ENCODE results near the gene ZNF292.
"Not testable (repeated sequence)": the region's sequence is repeated elsewhere in the genome, so short reads cannot be mapped to it uniquely, and the experiment has no call there.

ZNF292 gene

DNA sequence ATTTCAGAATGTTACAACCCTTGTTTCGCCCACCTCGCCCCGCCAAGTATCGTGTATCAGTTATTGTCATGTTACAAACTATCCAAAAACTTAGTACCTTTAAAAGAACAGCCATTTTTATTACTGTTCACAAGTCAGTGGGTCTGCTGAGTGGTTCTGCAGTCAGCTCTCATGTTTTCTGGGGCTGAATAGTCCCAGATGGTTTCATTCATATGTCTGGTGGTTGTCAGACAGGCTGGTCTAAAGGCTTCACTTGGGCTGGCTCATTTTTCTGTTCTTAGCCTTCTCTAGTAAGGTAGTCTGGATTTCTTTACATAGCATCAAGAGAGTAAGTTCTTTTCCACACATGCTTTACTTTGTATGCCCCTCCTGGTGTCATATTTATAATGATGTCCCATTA lies 8.6 kb downstream of the ZNF292 start:
- DNase-seq = no peak

DNA sequence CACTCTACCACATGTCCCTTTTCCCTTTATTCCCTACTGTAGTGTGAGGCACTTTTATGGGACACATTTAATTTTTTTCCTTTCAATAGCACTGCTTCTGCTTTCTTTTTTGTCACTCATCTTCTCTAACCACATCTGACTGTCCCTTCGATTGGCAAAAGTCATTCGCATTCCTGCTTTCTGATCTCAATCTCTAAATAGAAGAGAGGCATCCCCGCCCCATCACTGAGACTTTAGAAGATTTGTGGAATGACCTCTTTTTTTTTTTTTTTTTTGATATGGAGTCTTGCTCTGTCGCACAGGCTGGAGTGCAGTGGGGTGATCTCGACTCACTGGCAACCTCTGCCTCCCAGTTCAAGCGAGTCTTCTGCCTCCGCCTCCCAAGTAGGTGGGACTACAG lies 9.1 kb downstream of the ZNF292 start:
- DNase-seq = no peak

DNA sequence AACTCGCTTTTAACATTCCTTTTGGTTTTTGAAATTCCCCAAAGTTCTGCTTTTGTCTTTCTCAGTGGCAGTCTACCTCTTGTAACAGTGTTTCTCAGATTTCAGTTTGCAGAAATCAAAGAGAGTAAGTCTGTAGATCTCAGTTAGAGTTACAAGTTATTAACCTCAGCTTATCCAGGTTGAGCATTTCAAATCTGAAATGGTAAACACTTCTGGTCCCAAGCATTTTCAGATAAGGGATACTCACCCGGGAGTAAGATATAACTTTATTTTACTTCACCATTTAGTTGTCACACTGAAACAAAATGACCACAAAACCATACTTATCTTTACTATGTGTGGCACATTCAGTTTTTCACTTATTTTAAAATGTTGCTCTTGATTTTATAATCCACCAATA lies 9.8 kb downstream of the ZNF292 start:
- DNase-seq = no peak

DNA sequence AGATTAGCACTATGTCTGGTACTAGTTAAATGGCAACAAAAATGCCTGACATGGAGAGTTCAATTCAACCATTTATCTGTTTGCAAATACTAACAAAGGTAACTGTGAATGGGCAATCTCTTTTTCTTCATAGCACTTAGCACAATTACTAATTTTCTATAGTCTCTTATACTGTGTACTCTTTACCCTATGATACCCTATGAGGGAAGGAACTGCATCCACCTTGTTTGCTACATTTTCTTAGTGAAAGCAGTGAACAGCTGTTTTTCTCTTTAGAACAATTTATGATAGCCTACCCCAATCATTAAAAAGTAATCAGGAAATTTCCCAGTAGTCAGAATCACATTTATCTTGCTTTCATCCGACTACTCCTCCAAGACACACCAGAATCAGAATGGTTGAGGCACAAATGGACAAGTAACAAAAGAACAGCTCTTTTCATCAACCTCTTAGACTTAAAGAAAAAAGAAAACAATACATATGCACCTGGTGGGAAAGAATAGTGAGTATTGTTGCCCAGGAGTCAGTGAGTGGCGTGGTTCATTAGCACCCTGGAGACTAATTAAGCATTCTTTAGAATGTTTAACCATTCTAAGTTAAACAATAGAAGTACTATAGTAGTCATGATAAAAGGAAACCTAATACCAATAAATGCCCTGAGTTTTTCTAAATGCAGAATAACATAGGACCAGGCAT lies 16.7 kb downstream of the ZNF292 start:
- no peak for DNase-seq

DNA sequence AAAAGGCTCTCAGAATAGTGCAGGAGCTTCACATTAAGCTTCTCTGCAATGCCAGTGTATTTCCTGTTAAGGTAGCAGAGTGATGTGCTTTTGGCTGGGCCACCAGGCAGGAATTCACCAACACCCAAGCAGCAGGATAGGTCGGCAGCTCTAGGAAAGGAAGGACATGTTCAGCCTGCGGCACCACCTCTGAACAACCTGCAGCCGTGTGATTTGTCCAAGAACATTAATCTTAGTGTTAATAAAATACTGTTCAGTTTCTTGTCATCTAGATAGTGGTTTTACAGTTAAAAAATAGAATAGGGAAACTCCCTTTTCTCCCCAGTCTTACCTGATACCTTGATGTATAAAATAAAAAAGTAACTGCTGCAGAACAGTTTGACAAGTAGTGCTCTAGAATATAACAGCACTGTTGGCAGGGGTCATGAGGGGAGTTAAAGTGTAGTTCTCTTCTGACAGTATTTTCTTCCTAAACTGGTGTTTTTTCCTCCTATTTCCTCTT lies 18.8 kb downstream of the ZNF292 start:
- no peak for DNase-seq

DNA sequence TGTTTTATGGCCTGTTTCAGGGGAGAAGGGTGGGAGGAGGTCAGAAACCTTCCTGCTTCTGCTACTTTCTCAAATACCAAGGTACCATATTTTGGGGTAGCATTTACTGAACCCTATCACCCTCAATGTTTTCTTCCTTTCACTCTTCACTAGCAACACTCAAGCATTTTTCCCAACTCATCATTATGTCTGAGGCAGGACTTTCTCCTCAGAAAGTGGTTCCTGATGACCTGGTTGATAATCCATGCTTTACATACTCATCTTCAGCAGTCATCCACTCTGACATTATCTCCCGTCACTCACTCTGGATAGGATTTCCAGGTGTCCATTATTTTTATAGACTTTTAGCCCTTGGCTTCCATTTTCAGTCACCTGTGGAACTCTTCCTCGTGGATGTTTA lies 21.1 kb downstream of the ZNF292 start:
- no peak for DNase-seq

DNA sequence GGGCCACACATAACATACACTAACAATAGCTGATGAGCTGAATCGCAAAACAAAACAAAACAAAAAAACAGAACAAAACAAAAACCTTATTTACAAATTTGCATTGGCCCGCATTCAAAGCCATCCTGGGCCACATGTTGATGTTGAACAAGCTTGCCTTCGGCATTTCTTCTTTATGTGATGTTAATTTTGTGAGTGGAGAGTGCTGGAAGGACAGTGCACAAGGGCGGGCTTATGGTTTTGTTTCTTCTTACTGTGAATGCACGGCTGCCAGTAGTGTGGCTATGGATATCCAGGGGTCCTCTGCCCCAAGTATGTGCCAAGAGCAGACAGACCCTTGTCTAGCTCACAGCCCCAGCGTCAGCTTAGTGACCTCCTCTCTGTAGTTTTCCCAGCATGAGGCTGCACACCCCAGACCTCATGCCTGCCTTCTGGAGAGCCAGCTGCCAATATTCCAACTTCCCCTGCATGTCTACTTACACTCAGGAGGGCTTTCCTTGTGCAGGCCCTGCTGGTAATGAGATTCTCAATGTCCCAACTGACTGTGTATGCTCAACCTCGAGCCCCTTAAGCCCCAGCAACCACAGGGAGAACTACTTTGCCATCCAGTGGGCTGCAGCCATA lies 24.9 kb downstream of the ZNF292 start:
- no peak for DNase-seq

DNA sequence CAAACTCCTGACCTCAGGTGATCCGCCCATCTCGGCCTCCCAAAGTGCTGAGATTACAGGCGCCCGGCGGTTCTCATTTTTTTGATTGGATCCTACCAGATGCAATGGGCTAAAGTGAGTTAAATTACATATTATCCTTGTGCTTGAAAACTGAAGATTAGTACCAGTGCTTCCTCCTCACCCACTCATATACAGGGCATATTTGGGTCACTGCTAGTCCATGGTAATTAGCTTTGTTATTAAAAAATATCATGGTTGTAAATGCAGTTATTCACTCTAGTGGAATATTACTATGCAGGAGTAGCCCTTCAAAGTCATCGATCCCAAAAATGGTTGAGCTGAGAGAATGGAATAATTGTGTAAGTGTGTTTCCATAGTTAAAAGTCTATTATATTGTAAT lies 26.5 kb downstream of the ZNF292 start:
- no peak for DNase-seq

DNA sequence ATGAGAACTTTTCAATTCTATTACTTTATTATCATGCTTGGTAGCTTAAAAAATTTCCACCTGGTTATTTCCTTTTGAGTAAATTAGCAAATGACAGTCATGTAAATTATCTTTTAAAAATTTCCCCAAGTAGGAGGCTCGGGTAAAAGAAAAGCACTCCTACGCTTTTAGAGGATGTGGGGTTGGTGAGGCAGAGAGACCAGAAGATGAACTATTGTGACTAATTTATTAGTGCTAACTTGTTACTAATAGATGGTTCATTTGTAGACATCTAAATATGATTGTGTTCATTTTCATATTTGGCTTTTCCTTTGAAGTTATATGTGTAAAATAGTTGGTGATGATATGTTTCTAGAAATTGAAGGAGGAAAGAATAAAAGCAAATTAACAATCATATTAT lies 27.0 kb downstream of the ZNF292 start:
- no peak for DNase-seq

DNA sequence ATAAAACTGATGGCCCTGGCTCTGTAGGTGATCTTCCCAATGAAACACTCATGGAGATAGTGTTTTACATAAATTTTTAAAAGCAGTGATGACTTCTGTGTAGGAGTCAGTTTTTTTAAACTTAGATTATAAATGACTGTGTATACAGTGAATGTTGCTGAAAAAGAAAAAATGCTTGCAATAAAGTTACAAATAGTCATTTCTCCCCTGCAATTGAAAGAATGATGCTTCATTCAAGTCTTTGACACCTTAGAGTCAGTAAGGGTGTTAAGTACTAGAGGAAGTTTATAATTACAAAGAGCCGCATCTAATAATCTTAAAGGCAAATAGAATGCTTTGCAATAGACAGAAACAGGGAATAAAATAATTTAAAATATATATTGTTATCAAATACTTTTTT lies 27.6 kb downstream of the ZNF292 start:
- DNase-seq = no peak

DNA sequence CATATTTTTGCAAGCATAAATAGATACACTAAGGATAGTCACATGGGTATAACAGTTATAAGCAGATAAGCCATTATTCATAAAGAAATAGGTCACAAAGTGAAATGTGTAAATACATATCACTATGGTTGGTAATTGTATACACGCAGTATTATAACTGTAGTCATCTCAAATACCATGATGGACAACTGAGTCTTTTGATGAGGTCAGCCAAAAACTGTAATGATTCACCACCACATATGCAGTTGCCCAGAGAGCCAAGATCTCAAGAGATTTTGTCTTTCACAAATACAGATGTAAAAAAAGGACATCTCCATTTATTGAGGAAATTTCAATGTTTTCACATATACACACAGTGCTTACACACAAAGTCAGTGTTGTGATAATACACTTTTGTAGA lies 28.3 kb downstream of the ZNF292 start:
- no peak for DNase-seq

DNA sequence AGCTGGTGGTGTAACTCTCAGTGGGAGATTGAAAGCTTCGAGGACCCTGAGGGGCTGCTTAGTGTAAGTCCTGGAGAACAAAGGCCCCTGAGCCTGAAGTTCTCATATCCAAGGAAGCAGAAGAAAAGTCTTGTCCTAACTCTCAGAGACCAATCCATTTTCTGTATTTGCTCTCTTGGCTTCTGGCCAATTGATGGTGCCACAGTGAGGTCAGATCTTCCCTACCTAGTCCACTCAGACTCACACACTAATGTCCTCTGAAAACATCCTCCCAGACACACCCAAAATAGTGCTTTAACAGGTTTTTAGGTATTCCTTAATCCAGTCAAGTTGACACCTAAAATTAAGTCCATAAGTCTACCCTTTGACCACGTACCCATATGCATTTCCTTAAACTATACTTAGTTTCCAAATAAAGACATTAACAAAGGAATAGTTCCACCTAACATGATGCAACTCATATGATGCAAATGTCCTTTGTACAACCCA lies 29.4 kb downstream of the ZNF292 start:
- no peak for DNase-seq

DNA sequence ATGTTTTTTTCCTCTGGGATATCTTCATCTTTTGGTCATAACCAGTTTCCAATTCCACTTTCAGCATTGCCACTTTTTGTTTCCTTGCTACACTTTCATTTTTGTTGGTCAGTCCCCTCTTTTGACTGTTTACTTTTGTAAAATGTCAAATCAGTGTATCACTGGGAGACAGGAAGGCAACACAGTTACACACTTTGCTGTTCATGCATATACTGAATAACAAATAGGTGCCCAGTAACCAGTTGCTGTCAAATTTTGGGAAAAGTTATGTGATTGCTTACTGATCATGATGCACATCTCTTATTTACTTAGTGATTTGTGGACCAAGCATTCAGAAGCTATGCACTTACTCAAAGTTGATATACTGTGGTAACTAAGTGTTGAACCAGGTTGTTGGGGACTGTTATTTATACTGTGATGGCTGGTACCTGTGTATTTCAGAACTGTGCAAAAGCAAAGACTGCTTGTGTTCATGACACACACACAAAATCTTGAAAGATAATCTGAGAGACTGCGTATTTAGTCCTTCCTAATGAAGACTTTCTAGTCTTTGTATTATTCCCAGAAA lies 41.0 kb downstream of the ZNF292 start:
- DNase-seq = no peak

DNA sequence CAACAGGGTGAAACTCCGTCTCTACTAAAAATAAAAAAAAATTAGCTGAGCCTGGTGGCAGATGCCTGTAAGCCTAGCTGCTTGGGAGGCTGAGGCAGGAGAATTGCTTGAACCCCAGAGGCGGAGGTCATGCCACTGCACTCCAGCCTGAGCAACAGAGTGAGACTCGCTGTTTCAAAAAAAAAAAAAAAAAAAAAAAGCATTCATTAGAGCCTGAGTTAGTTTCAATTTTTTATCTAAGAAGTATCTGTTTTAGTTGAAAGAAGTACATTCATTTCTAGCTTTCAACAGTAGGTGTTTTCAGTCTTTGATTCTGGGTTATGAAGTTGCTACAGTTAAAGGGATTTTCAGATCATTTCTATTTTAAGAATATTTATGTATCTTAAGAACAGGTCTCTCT lies 42.2 kb downstream of the ZNF292 start:
- no peak for DNase-seq

DNA sequence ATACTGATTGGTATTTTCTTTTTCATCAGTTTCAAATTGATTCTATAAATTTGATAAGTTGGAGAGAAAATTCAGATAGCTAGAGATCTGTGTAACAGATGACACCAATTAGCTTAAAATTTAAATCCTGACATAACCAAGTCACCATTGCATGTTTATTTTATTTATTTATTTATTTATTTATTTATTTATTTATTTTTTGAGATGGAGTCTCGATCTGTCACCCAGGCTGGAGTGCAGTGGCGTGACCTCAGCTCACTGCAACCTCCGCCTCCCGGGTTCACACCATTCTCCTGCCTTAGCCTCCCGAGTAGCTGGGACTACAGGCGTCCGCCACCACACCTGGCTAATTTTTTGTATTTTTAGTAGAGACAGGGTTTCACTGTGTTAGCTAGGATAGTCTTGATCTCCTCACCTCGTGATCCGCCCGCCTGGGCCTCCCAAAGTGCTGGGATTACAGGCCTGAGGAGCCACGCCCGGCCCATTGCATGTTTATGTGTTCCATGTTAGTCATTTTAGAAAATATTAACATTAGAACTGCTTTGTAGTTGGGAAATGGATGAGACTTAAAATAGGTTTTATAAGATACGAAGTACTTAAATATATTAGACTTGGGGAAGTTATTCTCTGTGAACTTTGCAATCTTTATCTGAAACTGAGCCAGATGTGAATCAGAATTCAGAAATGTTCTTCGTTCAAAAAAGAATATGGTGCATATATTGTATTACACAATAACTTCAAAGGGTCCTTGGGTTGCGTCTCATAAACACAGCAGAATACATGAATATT lies 42.9 kb downstream of the ZNF292 start:
- not testable (repeated sequence) for DNase-seq

DNA sequence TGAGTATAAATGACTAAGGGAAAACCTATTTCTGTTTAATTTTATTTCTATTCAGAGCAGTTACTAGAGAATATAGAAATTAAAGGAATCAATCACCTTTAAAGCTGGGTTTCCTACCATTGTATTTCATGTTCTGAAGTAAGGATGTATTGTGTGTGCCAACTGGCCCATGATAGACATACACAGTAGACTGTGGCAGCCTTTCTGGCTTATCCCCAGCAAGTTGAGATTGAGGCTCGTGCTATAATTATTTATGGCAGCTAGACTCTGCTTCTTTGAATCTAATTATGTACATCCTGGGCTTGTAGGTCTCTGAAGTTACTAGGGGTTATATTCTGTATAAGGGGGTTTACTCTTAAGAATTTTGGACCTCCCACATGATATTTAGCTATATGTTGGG lies 44.4 kb downstream of the ZNF292 start:
- DNase-seq = no peak

DNA sequence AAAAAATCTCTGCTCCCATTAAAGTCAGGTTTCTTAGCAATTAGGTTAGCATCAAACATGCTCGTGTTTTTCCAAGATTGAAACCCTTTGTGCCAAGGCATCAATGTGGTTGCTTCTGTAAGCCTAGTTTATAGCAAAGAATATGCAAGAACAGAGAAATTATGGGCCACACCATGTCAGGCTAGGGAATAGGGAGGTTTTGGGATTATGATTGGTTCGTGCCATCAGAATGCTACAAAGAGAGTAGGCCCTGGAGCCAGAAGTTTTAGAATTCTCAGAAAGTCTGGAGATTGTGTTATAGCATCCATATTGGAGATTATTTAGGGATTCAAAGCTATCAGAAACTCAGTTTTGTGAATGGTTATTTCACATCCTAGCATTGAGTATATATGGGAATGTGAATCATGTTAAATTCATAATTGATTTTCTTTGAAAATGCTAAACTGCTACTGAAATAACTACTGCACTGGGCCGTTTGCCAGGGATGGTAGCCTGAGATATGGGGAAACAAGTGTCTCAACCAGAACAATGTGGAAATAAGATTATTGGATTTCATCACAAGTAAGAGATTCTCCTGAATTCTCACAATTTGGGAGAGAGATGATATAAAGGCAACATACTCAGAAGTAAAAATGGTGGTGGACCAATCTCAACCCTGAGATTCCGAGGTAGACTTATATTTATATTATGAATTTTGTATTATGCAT lies 45.3 kb downstream of the ZNF292 start:
- DNase-seq = no peak

DNA sequence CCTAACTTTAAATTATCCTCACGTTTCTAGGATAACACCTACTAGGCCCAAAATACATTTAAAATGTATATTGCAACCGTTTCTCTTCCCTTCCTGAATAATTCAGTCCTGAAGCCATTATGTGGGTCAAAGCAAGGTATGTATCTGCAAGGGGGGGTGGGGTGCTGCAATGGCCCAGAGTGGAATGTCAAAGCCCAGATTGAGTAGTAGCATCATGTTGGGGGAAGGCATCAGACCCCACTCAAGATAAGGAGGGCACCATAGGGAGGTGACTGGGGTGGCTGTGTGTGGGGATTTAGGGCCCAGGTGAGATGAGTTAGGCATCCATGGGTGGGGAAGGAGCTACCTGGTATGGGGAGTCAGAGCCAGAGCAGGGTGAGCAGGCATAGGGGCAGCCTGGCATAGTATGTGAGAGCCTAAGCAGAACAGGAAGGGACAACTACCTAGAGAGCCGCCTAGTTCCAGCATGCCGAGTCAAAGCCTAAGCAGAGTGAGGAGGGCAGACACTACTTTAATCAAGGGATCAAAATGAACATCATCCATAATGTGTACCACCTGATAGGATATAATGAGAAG lies 48.2 kb downstream of the ZNF292 start:
- DNase-seq = no peak

DNA sequence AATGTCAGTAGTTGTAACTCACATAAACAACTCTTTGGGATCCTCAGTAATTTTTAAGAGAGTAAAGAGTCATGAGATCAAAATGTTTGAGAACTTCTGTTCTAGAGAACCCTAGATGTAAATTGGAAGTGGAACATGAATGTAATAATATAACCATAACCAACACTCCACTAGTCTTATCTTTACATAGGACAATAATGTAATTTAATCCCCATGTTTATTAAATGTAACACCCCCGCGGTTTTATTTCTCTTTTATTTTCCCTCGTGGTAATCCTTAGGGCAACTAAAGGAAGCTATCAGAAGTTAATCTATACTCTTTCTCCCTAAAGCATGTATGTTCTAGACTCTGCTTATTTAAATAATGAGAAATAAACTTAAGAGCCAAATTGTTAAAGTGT lies 54.4 kb downstream of the ZNF292 start:
- DNase-seq = no peak

DNA sequence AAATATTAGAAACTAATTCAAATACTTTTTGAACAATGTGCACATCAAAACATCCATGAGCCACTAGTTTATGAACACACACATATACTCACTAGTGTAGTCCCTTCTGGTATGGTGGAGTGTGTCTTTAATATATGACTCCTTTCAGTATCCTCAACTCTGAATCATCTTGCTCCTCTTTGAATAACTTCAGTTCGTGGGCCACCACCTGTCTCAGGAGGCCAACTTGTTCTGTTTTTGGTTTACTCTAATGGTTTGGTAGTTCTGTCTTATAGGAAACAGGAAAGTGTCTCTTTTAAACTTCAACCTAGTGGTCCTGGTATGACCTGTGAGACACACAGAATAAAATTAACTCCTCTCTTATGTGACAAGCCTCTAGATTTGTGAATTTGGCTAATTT lies 55.6 kb downstream of the ZNF292 start:
- no peak for DNase-seq

DNA sequence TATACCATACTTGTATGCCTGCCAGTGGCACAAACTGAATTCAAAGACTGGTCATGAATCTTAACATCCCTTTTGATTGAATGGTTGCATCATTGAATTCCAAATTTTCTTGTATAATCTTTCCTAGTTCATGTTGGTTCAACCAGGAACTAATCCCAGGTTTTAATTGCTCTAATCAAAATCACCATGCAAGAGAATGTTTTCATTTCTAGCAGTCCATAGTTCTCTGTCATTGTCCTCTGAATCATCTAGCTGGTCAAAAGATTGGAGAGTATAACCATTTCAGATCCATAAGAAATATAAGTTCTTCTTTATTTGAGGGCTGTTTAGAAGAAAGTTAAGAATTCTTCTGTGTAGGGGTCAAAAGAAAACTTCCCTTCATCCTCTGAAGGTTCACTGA lies 57.2 kb downstream of the ZNF292 start:
- no peak for DNase-seq

DNA sequence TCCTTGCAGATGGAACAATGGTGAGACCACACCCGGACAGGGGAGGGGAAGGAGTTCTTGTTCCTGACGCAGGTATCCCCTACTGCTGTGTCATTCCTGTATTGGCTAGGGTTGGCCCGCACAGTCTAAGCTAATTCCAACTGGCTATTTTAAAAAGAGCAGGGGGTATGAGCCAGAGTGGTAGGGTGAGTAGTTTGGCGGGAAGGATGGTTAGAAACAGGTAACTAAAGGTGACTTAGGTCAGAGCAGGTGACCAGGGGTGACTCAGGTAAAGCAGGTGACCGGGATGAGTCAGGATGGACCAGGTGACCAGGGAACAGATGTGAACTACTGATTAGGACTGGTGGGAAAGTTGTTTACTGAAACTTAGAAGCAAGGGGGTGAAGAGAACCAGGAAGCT lies 58.0 kb downstream of the ZNF292 start:
- DNase-seq = no peak

DNA sequence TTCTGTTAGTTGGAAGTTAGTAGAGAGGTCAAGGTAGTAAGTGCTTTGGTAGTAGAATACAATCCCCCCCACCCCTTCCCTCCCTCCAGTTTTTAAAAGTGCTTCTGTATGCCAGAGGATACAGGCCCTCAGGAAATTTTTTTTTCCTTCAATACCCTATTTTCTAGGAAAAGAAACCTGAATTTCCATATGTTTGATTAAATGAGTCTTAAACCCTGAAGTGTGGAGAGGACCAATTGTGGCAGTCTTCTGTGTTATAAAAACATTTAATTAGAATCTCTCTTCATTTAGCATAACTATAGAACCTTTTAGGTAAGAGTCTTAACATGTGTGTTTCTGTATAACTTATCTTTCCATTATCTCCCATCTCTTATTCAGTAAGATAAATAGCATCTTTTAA lies 59.5 kb downstream of the ZNF292 start:
- no peak for DNase-seq

Data from NCI-H1092 (cell line).